ENCODE measurements around the gene CDH13. TPM values are rescaled to one million over a fixed set of nuclear protein-coding genes. Genes with fewer than 3 reads are reported as not detected.

Gene CDH13
- polyA plus RNA-seq, 2 of the 4 experiments (the other 2 are of a cell fraction), result not detected

GRCh38 chr16:83807327-83807709 lies 1180.5 kb downstream of the CDH13 start:
- no peak for FAIRE-seq
- CTCF ChIA-PET, result no interaction called here
- no peaks in the 10 kb centered on the region for H3K9me3 ChIP-seq
- H3K4me2 ChIP-seq, result peak overlapping the region; percentile 87
- no peak; a peak in 2 of 6 replicates for ATAC-seq
- peaks cover 25% of the 10 kb centered on the region; the same call in 2 of the 3 replicates for H3K4me1 ChIP-seq
- WGBS (ENCODE audit: missing lambda C conversion rate), result 41% methylated on average over 5 of the region's 8 CpGs
- H3K4me3 ChIP-seq, result peak overlapping the region; percentile 93
- DNase-seq (ENCODE audit: low read depth in 1 of 2, low spot score in 1 of 2), result no peak
- TF ChIP-seq RFX5 (IDR thresholded peaks at IDR 0.05) (no peak), EP300 (IDR thresholded peaks at IDR 0.05) (no peak), HDAC2 (IDR thresholded peaks at IDR 0.05) (no peak), RARB (CRISPR knock-in tag; IDR thresholded peaks at IDR 0.05) (no peak), HMGXB4 (CRISPR knock-in tag; IDR thresholded peaks at IDR 0.05; ENCODE audit: borderline replicate concordance) (no peak), CTCF (IDR thresholded peaks at IDR 0.05) (no peak), HOXB13 (CRISPR knock-in tag; IDR thresholded peaks at IDR 0.05; ENCODE audit: low read depth) (no peak), POLR2AphosphoS2 (conservative IDR thresholded peaks at IDR 0.05; ENCODE audit: low read length) (no peak), CBX2 (IDR thresholded peaks at IDR 0.05; ENCODE audit: borderline replicate concordance, low read depth) (no peak), HES2 (IDR thresholded peaks at IDR 0.05) (no peak), CBX8 (IDR thresholded peaks at IDR 0.05) (no peak), KDM5A (IDR thresholded peaks at IDR 0.05) (no peak), NPAS2 (CRISPR knock-in tag; IDR thresholded peaks at IDR 0.05; ENCODE audit: borderline replicate concordance) (no peak), GATA3 (IDR thresholded peaks at IDR 0.05; ENCODE audit: borderline replicate concordance) (no peak), FOSL2 (IDR thresholded peaks at IDR 0.05) (no peak), FOSL2 (CRISPR knock-in tag; IDR thresholded peaks at IDR 0.05) (no peak)
- H3K27ac ChIP-seq, result peak overlapping the region; percentile 65 to 98
- POLR2A ChIA-PET, result interaction anchor here (1.1 kb wide), 1 partner anchor 9 kb away, joined by 3 read pairs; no protein-coding TSS in a partner anchor

- ChIA-PET CTCF (no interaction called here), POLR2A (interaction anchor here (1.1 kb wide), 1 partner anchor 10 kb away, joined by 3 read pairs; no protein-coding TSS in a partner anchor)
- WGBS (ENCODE audit: missing lambda C conversion rate), result 2% methylated on average over 10 of the region's 76 CpGs
- Histone ChIP-seq H3K9me3 (no peaks in the 10 kb centered on the region), H3K27ac (peak within 1 kb of the TSS; percentile 94 to 98), H3K4me2 (peak within 1 kb of the TSS; percentile 97), H3K4me1 (peaks cover 21% of the 10 kb centered on the region; the same call in 2 of the 3 replicates), H3K4me3 (peak within 1 kb of the TSS; percentile 93)
- FAIRE-seq (no peak), ATAC-seq (peak; percentile 96 to 98), DNase-seq (ENCODE audit: low read depth in 1 of 2, low spot score in 1 of 2) (peak; percentile 94)
- TF ChIP-seq JUN (IDR thresholded peaks at IDR 0.05) (peak; percentile 37 to 64; a peak in 2 of 5 replicates), ZC3H11A (IDR thresholded peaks at IDR 0.05) (no peak), PHF8 (IDR thresholded peaks at IDR 0.05; ENCODE audit: borderline replicate concordance, low read depth) (peak; percentile 82; the same call in 1 of the 2 replicates), POLR2A (IDR thresholded peaks at IDR 0.05; ENCODE audit: low read length) (peak; percentile 86), BCL3 (IDR thresholded peaks at IDR 0.05) (peak; percentile 54; the same call in 2 of the 3 replicates), CHD2 (IDR thresholded peaks at IDR 0.05; ENCODE audit: low read length, partially characterized antibody) (peak; percentile 94), MAZ (IDR thresholded peaks at IDR 0.05; ENCODE audit: borderline replicate concordance, low read depth, low read length) (no peak), REST (IDR thresholded peaks at IDR 0.05) (peak; percentile 96), NFE2L2 (conservative IDR thresholded peaks at IDR 0.05; ENCODE audit: low read length) (no peak), RFX5 (IDR thresholded peaks at IDR 0.05) (no peak)
These were observed 1181.2 kb downstream of the CDH13 start, which contains the start of gene HSBP1 for GRCh38 chr16:83807710-83808572. HSBP1 (plus strand) TSS chr16:83807978; CDS start chr16:83808077, 99 bp downstream.
